ENCODE data around the gene TSKS. TPM values are rescaled to one million over a fixed set of nuclear protein-coding genes. Genes with fewer than 3 reads are reported as not detected.

Gene TSKS
- total RNA-seq, 1 donor from 2014 or later, result under 0.01 TPM

- H3K27ac ChIP-seq (ENCODE audit: low read depth, low read length), result no peak overlapping the region
- H3K4me3 ChIP-seq (ENCODE audit: low read length in 3 of 3), result no peak overlapping the region
- no peaks in the 10 kb centered on the region for H3K9me3 ChIP-seq (ENCODE audit: control insufficient read depth in 3 of 3, low read length in 3 of 3)
- H3K27me3 ChIP-seq (ENCODE audit: control insufficient read depth in 3 of 3, insufficient read depth in 3 of 3, low read length in 3 of 3), result no peaks in the 10 kb centered on the region
- H3K9ac ChIP-seq (ENCODE audit: low read depth in 1 of 3, low read length in 3 of 3), result no peak overlapping the region
- H3K36me3 ChIP-seq (ENCODE audit: control insufficient read depth in 3 of 3, insufficient read depth in 3 of 3, low read length in 3 of 3), result peaks cover 19 to 22% (median 22%) of the 10 kb centered on the region in 3 donors
- peaks cover 0 to 12% (median 3%) of the 10 kb centered on the region in 3 donors for H3K4me1 ChIP-seq (ENCODE audit: control insufficient read depth in 3 of 3, insufficient read depth in 3 of 3, low read length in 3 of 3)
Observed at GRCh38 chr19:49781394-49781793, 18.3 kb upstream of the TSKS start.

GRCh38 chr19:49780861-49781260, 17.8 kb upstream of the TSKS start:
- Histone ChIP-seq H3K9me3 (ENCODE audit: control insufficient read depth in 3 of 3, low read length in 3 of 3) (no peaks in the 10 kb centered on the region), H3K4me3 (ENCODE audit: low read length in 3 of 3) (no peak overlapping the region), H3K27me3 (ENCODE audit: control insufficient read depth in 3 of 3, insufficient read depth in 3 of 3, low read length in 3 of 3) (no peaks in the 10 kb centered on the region), H3K27ac (ENCODE audit: low read depth, low read length) (no peak overlapping the region), H3K4me1 (ENCODE audit: control insufficient read depth in 3 of 3, insufficient read depth in 3 of 3, low read length in 3 of 3) (peaks cover 0 to 11% (median 3%) of the 10 kb centered on the region in 3 donors), H3K9ac (ENCODE audit: low read depth in 1 of 3, low read length in 3 of 3) (no peak overlapping the region), H3K36me3 (ENCODE audit: control insufficient read depth in 3 of 3, insufficient read depth in 3 of 3, low read length in 3 of 3) (peaks cover 19 to 21% (median 20%) of the 10 kb centered on the region in 3 donors)

- H3K27ac ChIP-seq (ENCODE audit: low read depth, low read length), result no peak overlapping the region
Observed at GRCh38 chr19:49779731-49780555, 16.8 kb upstream of the TSKS start.

DNA sequence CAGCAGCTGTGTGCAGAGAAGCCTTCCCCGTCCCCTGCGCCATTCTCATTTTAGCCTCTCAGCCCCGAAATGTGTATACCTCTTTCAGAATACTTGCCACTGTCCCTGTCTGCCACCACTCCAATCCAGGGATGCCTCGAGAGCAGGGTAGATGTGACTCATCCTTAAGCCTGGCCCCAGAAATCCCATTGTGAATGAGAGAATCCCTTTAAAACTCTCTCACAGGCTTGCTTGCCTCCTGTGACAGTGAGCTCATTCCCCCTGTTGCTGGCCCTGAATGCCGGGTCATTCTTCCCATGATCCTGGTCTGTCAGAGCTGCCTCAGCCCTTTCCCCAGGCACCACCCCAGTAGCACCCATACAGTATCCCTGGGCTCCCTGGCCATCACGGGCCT, 13.3 kb upstream of the TSKS start:
- H3K9me3 ChIP-seq (ENCODE audit: control insufficient read depth in 3 of 3, low read length in 3 of 3), result no peaks in the 10 kb centered on the region
- no peak overlapping the region for H3K9ac ChIP-seq (ENCODE audit: low read depth in 1 of 3, low read length in 3 of 3)
- H3K4me1 ChIP-seq (ENCODE audit: control insufficient read depth in 3 of 3, insufficient read depth in 3 of 3, low read length in 3 of 3), result peaks cover 0 to 9% (median 3%) of the 10 kb centered on the region in 3 donors
- no peak overlapping the region for H3K4me3 ChIP-seq (ENCODE audit: low read length in 3 of 3)
- H3K36me3 ChIP-seq (ENCODE audit: control insufficient read depth in 3 of 3, insufficient read depth in 3 of 3, low read length in 3 of 3), result peaks cover 0 to 4% (median 2%) of the 10 kb centered on the region in 3 donors
- no peak overlapping the region for H3K27ac ChIP-seq (ENCODE audit: low read depth, low read length)
- no peaks in the 10 kb centered on the region for H3K27me3 ChIP-seq (ENCODE audit: control insufficient read depth in 3 of 3, insufficient read depth in 3 of 3, low read length in 3 of 3)

More at GRCh38 chr19:49779731-49780555, 16.8 kb upstream of the TSKS start:
- Histone ChIP-seq H3K27me3 (ENCODE audit: control insufficient read depth in 3 of 3, insufficient read depth in 3 of 3, low read length in 3 of 3) (no peaks in the 10 kb centered on the region), H3K9me3 (ENCODE audit: control insufficient read depth in 3 of 3, low read length in 3 of 3) (no peaks in the 10 kb centered on the region), H3K4me1 (ENCODE audit: control insufficient read depth in 3 of 3, insufficient read depth in 3 of 3, low read length in 3 of 3) (peaks cover 0 to 11% (median 3%) of the 10 kb centered on the region in 3 donors), H3K4me3 (ENCODE audit: low read length in 3 of 3) (no peak overlapping the region), H3K9ac (ENCODE audit: low read depth in 1 of 3, low read length in 3 of 3) (no peak overlapping the region), H3K36me3 (ENCODE audit: control insufficient read depth in 3 of 3, insufficient read depth in 3 of 3, low read length in 3 of 3) (peaks cover 17 to 21% (median 20%) of the 10 kb centered on the region in 3 donors)

GRCh38 chr19:49775742-49776370, 12.8 kb upstream of the TSKS start:
- Histone ChIP-seq H3K9me3 (ENCODE audit: control insufficient read depth in 3 of 3, low read length in 3 of 3) (no peaks in the 10 kb centered on the region), H3K4me3 (ENCODE audit: low read length in 3 of 3) (no peak overlapping the region), H3K36me3 (ENCODE audit: control insufficient read depth in 3 of 3, insufficient read depth in 3 of 3, low read length in 3 of 3) (peaks cover 0 to 4% (median 2%) of the 10 kb centered on the region in 3 donors), H3K4me1 (ENCODE audit: control insufficient read depth in 3 of 3, insufficient read depth in 3 of 3, low read length in 3 of 3) (peaks cover 0 to 5% (median 3%) of the 10 kb centered on the region in 3 donors), H3K27me3 (ENCODE audit: control insufficient read depth in 3 of 3, insufficient read depth in 3 of 3, low read length in 3 of 3) (no peaks in the 10 kb centered on the region), H3K27ac (ENCODE audit: low read depth, low read length) (no peak overlapping the region), H3K9ac (ENCODE audit: low read depth in 1 of 3, low read length in 3 of 3) (no peak overlapping the region)

DNA sequence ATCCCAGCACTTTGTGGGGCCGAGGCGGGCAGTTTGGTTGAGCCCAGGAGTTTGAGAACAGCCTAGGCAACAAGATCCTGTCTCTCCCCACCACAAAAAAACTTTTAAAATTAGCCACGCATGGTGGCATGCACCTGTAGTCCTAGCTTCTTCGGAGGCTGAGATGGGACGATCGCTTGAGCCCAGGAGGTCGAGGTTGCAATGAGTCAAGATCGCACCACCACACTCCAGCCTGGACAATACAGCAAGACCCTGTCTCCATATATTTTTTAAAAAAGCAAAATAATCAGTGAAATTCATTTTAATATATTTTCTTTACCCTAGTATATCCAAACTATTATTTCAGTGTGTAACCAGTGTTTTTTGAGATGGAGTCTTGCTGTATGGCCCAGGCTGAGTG, 11.9 kb upstream of the TSKS start:
- Histone ChIP-seq H3K27ac (ENCODE audit: low read depth, low read length) (no peak overlapping the region), H3K27me3 (ENCODE audit: control insufficient read depth in 3 of 3, insufficient read depth in 3 of 3, low read length in 3 of 3) (no peaks in the 10 kb centered on the region), H3K9ac (ENCODE audit: low read depth in 1 of 3, low read length in 3 of 3) (no peak overlapping the region), H3K36me3 (ENCODE audit: control insufficient read depth in 3 of 3, insufficient read depth in 3 of 3, low read length in 3 of 3) (peaks cover 0 to 4% (median 2%) of the 10 kb centered on the region in 3 donors), H3K9me3 (ENCODE audit: control insufficient read depth in 3 of 3, low read length in 3 of 3) (no peaks in the 10 kb centered on the region), H3K4me1 (ENCODE audit: control insufficient read depth in 3 of 3, insufficient read depth in 3 of 3, low read length in 3 of 3) (peaks cover 0 to 3% (median 0%) of the 10 kb centered on the region in 3 donors), H3K4me3 (ENCODE audit: low read length in 3 of 3) (no peak overlapping the region)

GRCh38 chr19:49773663-49774350, 10.7 kb upstream of the TSKS start:
- peaks cover 0 to 4% (median 2%) of the 10 kb centered on the region in 3 donors for H3K36me3 ChIP-seq (ENCODE audit: control insufficient read depth in 3 of 3, insufficient read depth in 3 of 3, low read length in 3 of 3)
- no peaks in the 10 kb centered on the region for H3K27me3 ChIP-seq (ENCODE audit: control insufficient read depth in 3 of 3, insufficient read depth in 3 of 3, low read length in 3 of 3)
- H3K9ac ChIP-seq (ENCODE audit: low read depth in 1 of 3, low read length in 3 of 3), result no peak overlapping the region
- no peak overlapping the region for H3K27ac ChIP-seq (ENCODE audit: low read depth, low read length)
- no peak overlapping the region for H3K4me3 ChIP-seq (ENCODE audit: low read length in 3 of 3)
- no peaks in the 10 kb centered on the region for H3K9me3 ChIP-seq (ENCODE audit: control insufficient read depth in 3 of 3, low read length in 3 of 3)
- H3K4me1 ChIP-seq (ENCODE audit: control insufficient read depth in 3 of 3, insufficient read depth in 3 of 3, low read length in 3 of 3), result peaks cover 0 to 7% (median 2%) of the 10 kb centered on the region in 3 donors

- H3K4me1 ChIP-seq (ENCODE audit: control insufficient read depth in 3 of 3, insufficient read depth in 3 of 3, low read length in 3 of 3), result peaks cover 8 to 15% (median 10%) of the 10 kb centered on the region in 3 donors
- no peak overlapping the region for H3K9ac ChIP-seq (ENCODE audit: low read depth in 1 of 3, low read length in 3 of 3)
- no peak overlapping the region for H3K4me3 ChIP-seq (ENCODE audit: low read length in 3 of 3)
- no peaks in the 10 kb centered on the region for H3K27me3 ChIP-seq (ENCODE audit: control insufficient read depth in 3 of 3, insufficient read depth in 3 of 3, low read length in 3 of 3)
- no peaks in the 10 kb centered on the region for H3K9me3 ChIP-seq (ENCODE audit: control insufficient read depth in 3 of 3, low read length in 3 of 3)
- H3K36me3 ChIP-seq (ENCODE audit: control insufficient read depth in 3 of 3, insufficient read depth in 3 of 3, low read length in 3 of 3), result peaks cover 0 to 4% (median 2%) of the 10 kb centered on the region in 3 donors
- no peak overlapping the region for H3K27ac ChIP-seq (ENCODE audit: low read depth, low read length)
Observed at GRCh38 chr19:49772850-49773432, 9.8 kb upstream of the TSKS start.

GRCh38 chr19:49771674-49772139, 8.6 kb upstream of the TSKS start:
- Histone ChIP-seq H3K27ac (ENCODE audit: low read depth, low read length) (no peak overlapping the region), H3K27me3 (ENCODE audit: control insufficient read depth in 3 of 3, insufficient read depth in 3 of 3, low read length in 3 of 3) (no peaks in the 10 kb centered on the region), H3K4me3 (ENCODE audit: low read length in 3 of 3) (no peak overlapping the region)

More at GRCh38 chr19:49771674-49772139, 8.6 kb upstream of the TSKS start:
- H3K36me3 ChIP-seq (ENCODE audit: control insufficient read depth in 3 of 3, insufficient read depth in 3 of 3, low read length in 3 of 3), result peaks cover 0 to 4% (median 2%) of the 10 kb centered on the region in 3 donors
- H3K9me3 ChIP-seq (ENCODE audit: control insufficient read depth in 3 of 3, low read length in 3 of 3), result no peaks in the 10 kb centered on the region
- no peak overlapping the region for H3K9ac ChIP-seq (ENCODE audit: low read depth in 1 of 3, low read length in 3 of 3)
- H3K4me1 ChIP-seq (ENCODE audit: control insufficient read depth in 3 of 3, insufficient read depth in 3 of 3, low read length in 3 of 3), result peaks cover 14 to 25% (median 17%) of the 10 kb centered on the region in 3 donors

All from skeletal muscle tissue (tissue), 4 donors.